IPS DF 6.9 (cell line): ENCODE results near the gene TNNI3.
"Not testable (repeated sequence)": the region's sequence is repeated elsewhere in the genome, so short reads cannot be mapped to it uniquely, and the experiment has no call there.

Source experiments
- DNase-seq: peaks from one replicate; pipeline ENCODE4 v3.0.0-alpha.2; 2013; ENCODE audit warnings: low read depth, low spot score
- H3K27ac ChIP-seq: one replicate; pipeline ENCODE4 v1.5.1; 2013; ENCODE audit warnings: low read length, control low read depth
- H3K27me3 ChIP-seq: 2 replicates; pipeline ENCODE4 v1.6.1; 2013; ENCODE audit warnings: mild to moderate bottlenecking, low read length; ENCODE audit not compliant: control insufficient read depth, insufficient read depth
- H3K36me3 ChIP-seq: 2 replicates; pipeline ENCODE4 v1.6.1; 2013; ENCODE audit warnings: low read length; ENCODE audit not compliant: control insufficient read depth, insufficient read depth
- H3K4me1 ChIP-seq: 2 replicates; pipeline ENCODE4 v1.6.1; 2013; ENCODE audit warnings: low read length; ENCODE audit not compliant: control insufficient read depth, insufficient read depth
- H3K4me3 ChIP-seq: 2 replicates; pipeline ENCODE4 v1.5.1; 2013; ENCODE audit warnings: mild to moderate bottlenecking, low read length
- H3K9me3 ChIP-seq: 2 replicates; pipeline ENCODE4 v1.6.1; 2013; ENCODE audit warnings: low read length, inconsistent platforms; ENCODE audit not compliant: control insufficient read depth, insufficient read depth
- WGBS: extraction: QIAGEN DNeasy Blood & Tissue Kit; methylation state at CpG from one replicate; pipeline ENCODE4 v1.1.7; 2013; ENCODE audit warnings: mixed read lengths, missing lambda C conversion rate; ENCODE audit not compliant: insufficient read length, insufficient coverage; 5-methylcytosine and 5-hydroxymethylcytosine counted together

TNNI3 gene

DNA sequence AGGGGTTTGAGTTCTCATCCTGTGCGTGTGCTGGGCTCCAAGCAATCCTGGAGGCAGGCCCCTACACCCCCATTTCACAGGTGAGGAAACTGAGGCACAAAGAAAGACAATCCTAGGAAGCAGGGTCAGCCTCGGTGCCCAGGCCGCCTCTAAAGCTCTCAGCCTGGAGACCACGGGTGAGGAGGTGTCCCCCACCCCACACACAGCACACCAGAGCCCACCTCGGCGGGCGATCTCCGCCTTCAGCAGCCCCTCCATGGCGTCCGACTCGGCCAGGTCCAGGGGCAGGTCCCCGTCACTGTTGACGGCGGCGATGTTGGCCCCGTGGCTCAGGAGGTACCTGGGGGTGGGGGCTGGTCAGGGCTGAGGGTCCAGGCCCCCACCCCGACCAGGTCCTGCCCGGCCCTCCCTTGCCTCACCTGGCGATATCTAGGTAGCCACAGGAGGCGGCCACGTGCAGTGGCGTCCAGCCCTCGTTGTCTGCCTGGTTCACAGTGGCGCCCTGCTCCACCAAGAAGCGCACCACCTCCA, 45.2 kb downstream of the TNNI3 start:
- Histone ChIP-seq H3K9me3 (no peaks in the 10 kb centered on the region), H3K27ac (no peak overlapping the region), H3K4me3 (no peak overlapping the region), H3K4me1 (peaks cover 2% of the 10 kb centered on the region; the same call in 1 of the 2 replicates), H3K27me3 (no peaks in the 10 kb centered on the region), H3K36me3 (peaks cover 4% of the 10 kb centered on the region; the same call in 1 of the 2 replicates)
- DNase-seq: no peak
- no CpG with 5 or more reads among the region's 25 CpGs for WGBS

DNA sequence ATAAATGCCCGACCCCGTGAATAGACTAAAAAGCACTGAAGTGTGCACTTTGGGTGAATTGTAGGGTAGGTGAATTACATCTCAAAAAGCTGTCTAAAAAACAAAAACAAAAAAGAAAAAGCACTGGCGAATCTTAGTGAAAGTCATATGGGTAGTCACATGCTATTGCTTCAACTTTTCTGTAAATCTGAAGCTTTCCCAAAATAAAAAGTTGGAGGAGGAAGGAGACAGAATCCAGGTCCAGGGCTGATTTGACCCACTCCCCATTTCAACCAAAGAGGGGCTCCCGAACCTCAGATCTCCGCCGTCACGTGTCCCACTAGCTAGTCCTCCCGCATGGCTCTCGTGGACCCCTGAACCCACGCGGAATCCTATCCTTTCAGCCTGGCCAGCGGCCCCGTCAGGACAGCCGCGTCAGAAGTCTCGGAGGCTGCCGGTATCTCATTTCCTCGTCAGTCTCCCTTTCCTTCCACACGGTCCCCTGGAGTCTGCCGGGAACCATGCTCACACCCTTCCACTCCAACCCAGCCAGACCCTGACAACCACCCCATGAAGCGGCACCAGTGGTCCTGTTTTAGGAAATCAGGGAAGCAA, 46.2 kb downstream of the TNNI3 start:
- no peaks in the 10 kb centered on the region for H3K27me3 ChIP-seq
- no peak overlapping the region for H3K4me3 ChIP-seq
- no peak overlapping the region for H3K27ac ChIP-seq
- DNase-seq: no peak
- peaks cover 2% of the 10 kb centered on the region; the same call in 1 of the 2 replicates for H3K4me1 ChIP-seq
- peaks cover 7% of the 10 kb centered on the region; the same call in 1 of the 2 replicates for H3K36me3 ChIP-seq
- no peaks in the 10 kb centered on the region for H3K9me3 ChIP-seq
- no CpG with 5 or more reads among the region's 21 CpGs for WGBS

DNA sequence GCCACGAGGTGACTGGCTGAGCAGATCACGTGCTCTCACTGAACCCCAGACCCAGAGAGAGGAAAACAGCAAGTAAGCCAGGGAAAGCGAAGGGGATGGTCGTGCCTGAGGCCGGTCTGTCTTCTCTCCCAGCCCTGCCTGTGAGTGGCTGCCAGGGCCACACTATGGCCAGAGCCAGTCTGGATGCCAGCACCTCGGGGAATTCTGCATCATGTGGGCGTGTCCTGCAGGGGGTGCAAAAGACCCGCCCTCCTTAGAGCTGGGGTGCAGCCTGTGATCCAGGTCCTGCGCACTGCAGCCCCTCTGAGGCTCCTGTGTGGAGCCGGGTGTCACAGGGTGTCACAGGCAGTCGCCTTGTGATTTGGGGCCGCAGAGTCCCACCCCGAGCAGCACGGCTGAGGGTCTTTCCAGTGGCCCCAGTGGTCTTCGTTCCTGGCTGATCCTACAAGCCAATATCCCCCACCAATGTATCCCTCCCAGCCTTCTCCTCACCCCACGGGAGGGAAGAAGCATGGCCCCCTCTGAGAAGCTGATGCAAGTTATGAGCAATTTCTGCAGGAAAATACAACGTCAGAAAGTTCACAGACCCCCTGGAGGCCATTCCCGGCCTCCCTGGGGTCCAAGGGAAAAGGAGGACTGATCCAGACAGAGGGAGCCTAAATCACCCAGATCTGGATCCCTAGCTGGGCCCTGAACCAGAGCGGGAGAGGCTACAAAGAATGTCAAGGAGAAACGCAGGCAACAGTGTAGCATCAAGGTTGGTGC, 47.8 kb downstream of the TNNI3 start:
- H3K36me3 ChIP-seq: peaks cover 7% of the 10 kb centered on the region; the same call in 1 of the 2 replicates
- no peaks in the 10 kb centered on the region for H3K27me3 ChIP-seq
- H3K9me3 ChIP-seq: no peaks in the 10 kb centered on the region
- no peak overlapping the region for H3K4me3 ChIP-seq
- H3K27ac ChIP-seq: no peak overlapping the region
- no peak for DNase-seq
- no CpG with 5 or more reads among the region's 20 CpGs for WGBS
- no peaks in the 10 kb centered on the region; the same call in 1 of the 2 replicates for H3K4me1 ChIP-seq

DNA sequence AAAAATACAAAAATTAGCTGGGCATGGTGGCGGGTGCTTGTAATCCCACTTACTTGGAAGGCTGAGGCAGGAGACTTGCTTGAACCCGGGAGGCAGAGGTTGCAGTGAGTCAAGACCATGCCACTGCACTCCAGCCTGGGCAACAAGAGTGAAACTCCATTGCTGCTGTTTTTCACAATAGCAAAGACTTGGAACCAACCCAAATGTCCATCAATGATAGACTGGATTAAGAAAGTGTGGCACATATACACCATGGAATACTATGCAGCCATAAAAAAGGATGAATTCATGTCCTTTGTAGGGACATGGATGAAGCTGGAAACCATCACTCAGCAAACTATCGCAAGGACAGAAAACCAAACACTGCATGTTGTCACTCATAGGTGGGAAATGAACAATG, 50.3 kb downstream of the TNNI3 start:
- not testable (repeated sequence) for H3K36me3 ChIP-seq, DNase-seq
- no CpG with 5 or more reads among the region's 3 CpGs for WGBS

DNA sequence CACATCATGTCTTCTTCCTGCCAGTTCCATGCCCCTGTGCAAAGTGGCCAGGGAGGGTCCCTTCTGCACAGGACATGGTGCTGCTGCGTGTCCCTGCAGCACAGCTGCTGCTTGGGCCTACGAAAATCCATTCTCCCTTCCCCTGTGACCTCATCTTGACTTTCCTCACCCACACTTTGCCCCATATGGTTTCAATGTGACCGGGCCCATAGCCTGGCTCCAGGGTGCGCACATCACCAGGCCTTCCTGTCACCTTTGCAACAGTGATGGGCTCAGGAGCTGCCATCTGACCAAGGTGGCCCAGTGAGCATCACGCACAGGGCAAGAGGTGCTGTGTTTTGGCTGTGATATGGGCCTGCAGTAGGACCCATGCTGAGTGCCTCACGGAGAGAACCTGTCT, 50.9 kb downstream of the TNNI3 start:
- H3K9me3 ChIP-seq: no peaks in the 10 kb centered on the region
- H3K4me3 ChIP-seq: no peak overlapping the region
- no peak for DNase-seq
- H3K27ac ChIP-seq: no peak overlapping the region
- H3K27me3 ChIP-seq: no peaks in the 10 kb centered on the region
- H3K36me3 ChIP-seq: peaks cover 8% of the 10 kb centered on the region; the same call in 1 of the 2 replicates
- no peaks in the 10 kb centered on the region; the same call in 1 of the 2 replicates for H3K4me1 ChIP-seq
- WGBS: no CpG with 5 or more reads among the region's 6 CpGs

More for the DNA sequence above, 50.3 kb downstream of the TNNI3 start:
- H3K4me1 ChIP-seq, H3K4me3 ChIP-seq, H3K27ac ChIP-seq, H3K27me3 ChIP-seq, H3K9me3 ChIP-seq: not testable (repeated sequence)

DNA sequence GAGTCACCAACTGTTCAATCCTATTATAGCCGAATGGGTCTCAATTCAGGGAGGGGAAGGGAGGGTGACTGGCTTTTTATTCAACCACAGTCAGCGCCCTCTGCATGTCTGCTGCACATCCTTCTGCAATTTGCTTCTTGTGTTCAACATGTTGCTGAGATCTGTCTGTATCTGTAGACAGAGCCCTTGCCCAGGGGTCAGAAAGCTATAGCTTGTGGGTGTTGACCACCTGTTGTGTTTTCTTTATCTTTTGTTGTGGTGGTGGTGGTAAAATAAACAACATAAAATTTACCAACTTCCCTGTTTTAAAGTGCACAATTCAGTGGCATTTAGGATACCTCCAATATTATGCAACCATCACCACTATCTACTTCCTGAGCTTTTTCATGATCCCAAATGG, 52.3 kb downstream of the TNNI3 start:
- DNase-seq: no peak
- Histone ChIP-seq H3K4me1 (no peaks in the 10 kb centered on the region; the same call in 1 of the 2 replicates), H3K27ac (no peak overlapping the region), H3K27me3 (no peaks in the 10 kb centered on the region), H3K9me3 (no peaks in the 10 kb centered on the region), H3K36me3 (peaks cover 8% of the 10 kb centered on the region; the same call in 1 of the 2 replicates), H3K4me3 (no peak overlapping the region)
- WGBS: no CpG with 5 or more reads among the region's 2 CpGs

DNA sequence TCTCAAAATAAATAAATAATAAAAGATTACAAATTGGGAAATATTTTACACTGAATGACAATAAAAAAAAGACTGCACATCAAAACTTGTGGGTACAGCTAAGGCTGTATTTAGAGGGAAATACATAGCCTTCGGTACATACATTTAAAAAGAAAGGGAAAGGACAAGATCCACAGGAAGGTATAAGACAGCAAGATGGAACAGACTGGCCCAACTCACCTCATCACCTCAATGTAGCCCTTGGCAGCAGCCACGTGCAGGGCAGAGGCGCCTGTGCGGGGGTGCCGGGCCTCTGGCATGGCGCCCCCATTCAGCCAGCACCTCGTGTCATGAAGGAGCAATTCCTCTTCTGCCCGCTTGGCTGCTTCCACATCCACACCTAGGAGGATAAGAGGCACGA, 54.3 kb downstream of the TNNI3 start:
- Histone ChIP-seq H3K27me3 (no peaks in the 10 kb centered on the region), H3K9me3 (no peaks in the 10 kb centered on the region), H3K27ac (no peak overlapping the region), H3K36me3 (peaks cover 8% of the 10 kb centered on the region; the same call in 1 of the 2 replicates), H3K4me1 (no peaks in the 10 kb centered on the region; the same call in 1 of the 2 replicates), H3K4me3 (no peak overlapping the region)
- no CpG with 5 or more reads among the region's 9 CpGs for WGBS
- no peak for DNase-seq
